ENCODE results near the gene SEPTIN8.

SEPTIN8 gene

GRCh38 chr5:132747616-132748440 is 29.2 kb downstream of the SEPTIN8 start:
- peak; percentile 58 for DNase-seq

GRCh38 chr5:132746954-132747615 is 30.0 kb downstream of the SEPTIN8 start, which contains the start of gene CCNI2:
CCNI2 (plus strand) TSS chr5:132747426; CDS start chr5:132747496, 70 bp downstream.
- DNase-seq, result peak; percentile 64

GRCh38 chr5:132746592-132746953 is 30.5 kb downstream of the SEPTIN8 start:
- no peak for DNase-seq

GRCh38 chr5:132744659-132745058 is 32.4 kb downstream of the SEPTIN8 start:
- DNase-seq, result no peak

- DNase-seq, result no peak
These were observed 34.4 kb downstream of the SEPTIN8 start for GRCh38 chr5:132742626-132743025.

- no peak for DNase-seq
These were observed 34.9 kb downstream of the SEPTIN8 start for GRCh38 chr5:132742158-132742557.

GRCh38 chr5:132739232-132739631 is 37.8 kb downstream of the SEPTIN8 start:
- no peak for DNase-seq

GRCh38 chr5:132737982-132738681 is 38.9 kb downstream of the SEPTIN8 start:
- no peak for DNase-seq

GRCh38 chr5:132736853-132737833 is 39.9 kb downstream of the SEPTIN8 start, which contains the start of gene KIF3A:
KIF3A (minus strand) TSS chr5:132737546; CDS start chr5:132737419, 127 bp downstream.
- DNase-seq, result peak; percentile 100

GRCh38 chr5:132734687-132735086 is 42.4 kb downstream of the SEPTIN8 start:
- no peak for DNase-seq

GRCh38 chr5:132733499-132734148 is 43.4 kb downstream of the SEPTIN8 start:
- DNase-seq, result no peak

GRCh38 chr5:132729896-132730295 is 47.1 kb downstream of the SEPTIN8 start:
- no peak for DNase-seq

GRCh38 chr5:132725745-132726144 is 51.3 kb downstream of the SEPTIN8 start:
- no peak for DNase-seq

GRCh38 chr5:132718544-132719312 is 58.3 kb downstream of the SEPTIN8 start:
- DNase-seq, result no peak

GRCh38 chr5:132714456-132715307 is 62.4 kb downstream of the SEPTIN8 start:
- no peak for DNase-seq

GRCh38 chr5:132708645-132709044 is 68.4 kb downstream of the SEPTIN8 start:
- DNase-seq, result no peak

- no peak for DNase-seq
These were observed 72.2 kb downstream of the SEPTIN8 start for GRCh38 chr5:132704875-132705274.
